ENCODE results near the gene EEPD1.

- TF ChIP-seq TAF1 (IDR thresholded peaks at IDR 0.05; ENCODE audit: low read depth, low read length) (no peak), POLR2AphosphoS5 (IDR thresholded peaks at IDR 0.05; ENCODE audit: low read depth, low read length) (no peak)
These were observed 63.1 kb downstream of the EEPD1 start for GRCh38 chr7:36216063-36216684.
